Stimulated activated CD4-positive, alpha-beta T cell treated with anti-CD3 and anti-CD28 coated beads, Interleukin-12 subunit alpha, Interleukin-12 subunit beta, amount 100 ng/mL, for 4 hours (primary cell): ENCODE results near the gene HOXB13.

Source experiments
- DNase-seq: peaks from one replicate; pipeline ENCODE4 v3.0.0-alpha.2; 2020

Gene HOXB13

DNA sequence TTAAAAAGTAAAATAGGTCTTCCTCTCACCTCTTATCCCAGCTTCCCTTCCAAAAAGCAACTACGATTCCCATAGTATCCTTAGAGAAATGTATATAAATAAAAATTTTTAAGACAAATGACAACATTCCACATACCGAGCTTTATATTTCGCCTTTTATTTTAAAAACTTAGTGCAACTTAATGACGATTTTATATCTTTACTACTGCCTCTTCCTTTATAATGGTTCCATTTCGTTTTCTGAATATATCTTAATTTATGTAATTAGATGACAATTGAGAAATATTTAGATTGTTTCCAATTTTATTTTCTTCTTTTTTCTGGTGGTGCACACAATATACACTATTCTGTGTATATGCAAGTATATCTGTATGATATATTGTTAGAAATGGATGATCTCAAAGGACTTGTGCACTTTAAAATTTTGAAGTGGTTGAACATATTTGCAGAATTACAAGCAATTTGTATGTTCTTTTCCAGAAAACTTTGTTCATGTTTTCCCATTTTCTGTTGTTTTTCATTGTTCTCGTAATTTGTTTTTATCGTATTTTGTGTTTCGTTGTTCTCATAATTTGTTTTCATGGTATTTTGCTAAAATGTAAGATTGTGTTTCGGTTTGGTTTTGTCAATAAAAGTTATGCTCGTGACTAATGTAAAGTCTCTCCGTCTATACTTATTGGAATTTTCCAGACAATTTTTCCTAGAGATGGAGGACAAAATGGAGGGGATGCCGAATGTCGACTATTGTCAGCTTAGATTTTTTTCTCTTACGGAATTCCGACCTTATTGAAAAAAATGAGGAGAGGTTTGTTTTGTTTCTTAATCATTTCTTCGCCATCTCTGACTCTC lies 20.4 kb upstream of the HOXB13 start:
- DNase-seq: no peak

DNA sequence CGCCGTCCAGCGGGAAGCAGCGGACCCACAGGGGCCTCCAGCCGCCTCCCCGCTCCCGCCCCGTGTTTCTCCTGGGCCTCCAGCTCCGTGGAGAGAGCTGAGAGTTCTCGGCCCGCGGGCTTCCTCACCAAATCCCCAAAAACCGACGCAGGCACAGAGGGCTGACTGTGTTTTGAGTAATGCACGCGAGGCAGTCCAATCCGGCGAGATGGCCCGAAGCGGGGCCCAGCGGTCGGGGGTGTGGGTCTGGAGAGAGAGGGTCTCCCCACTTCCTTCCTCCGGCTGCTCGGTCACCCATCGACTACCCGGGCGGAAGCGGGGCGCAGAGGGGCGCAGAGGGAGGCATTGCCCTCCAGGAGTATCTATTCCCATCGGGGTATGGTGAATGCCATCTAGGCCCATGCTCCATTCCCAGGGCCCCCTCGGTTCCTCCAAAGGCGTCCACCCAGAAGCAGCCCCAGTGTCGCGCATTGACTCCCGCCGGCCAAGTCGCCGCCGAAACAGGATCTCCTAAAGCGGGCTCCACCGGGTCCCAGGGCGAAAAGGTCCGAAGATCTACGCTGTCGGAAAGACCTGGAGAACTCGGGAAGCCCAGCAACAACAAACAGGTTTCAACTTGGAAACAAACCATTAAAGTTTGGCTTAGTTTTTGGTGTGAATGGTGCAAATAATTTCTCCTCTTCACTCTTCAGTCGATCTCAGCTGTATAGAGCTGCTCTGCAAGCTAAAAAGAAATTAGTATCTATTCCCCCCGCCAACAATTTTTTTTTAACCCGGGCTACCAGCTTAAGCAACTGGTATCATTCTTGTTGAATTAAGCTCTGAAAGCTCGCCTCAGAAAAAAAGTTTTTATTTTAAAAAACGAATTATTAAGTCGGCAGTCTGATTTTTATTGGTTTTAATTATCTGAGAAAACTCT lies 19.2 kb upstream of the HOXB13 start:
- no peak for DNase-seq

DNA sequence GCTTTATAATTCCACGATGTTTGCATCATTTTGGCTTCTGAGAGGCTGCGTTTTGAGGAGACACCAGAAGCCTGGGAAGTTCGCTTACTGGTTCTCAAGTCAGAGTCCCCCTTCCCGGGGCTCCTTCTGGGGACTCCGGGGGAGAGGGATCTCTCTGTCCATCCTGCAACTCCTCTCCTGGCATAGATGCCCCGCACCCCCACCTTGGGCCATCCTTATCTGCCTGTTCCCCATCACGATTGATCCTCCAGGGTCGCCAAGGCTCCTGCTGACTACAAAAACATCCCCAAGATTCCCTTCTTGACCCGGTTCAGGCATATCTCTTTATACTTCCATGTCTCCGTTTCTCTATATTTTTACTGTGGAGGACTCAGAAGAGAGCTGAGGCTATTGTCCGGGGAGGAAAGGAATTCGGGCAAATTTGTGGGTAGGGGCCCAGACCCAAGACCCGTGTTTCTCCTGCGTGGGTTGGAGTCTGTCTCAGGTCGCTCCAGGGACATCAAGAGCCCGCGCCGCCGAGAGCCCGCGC lies 18.4 kb upstream of the HOXB13 start:
- no peak for DNase-seq

DNA sequence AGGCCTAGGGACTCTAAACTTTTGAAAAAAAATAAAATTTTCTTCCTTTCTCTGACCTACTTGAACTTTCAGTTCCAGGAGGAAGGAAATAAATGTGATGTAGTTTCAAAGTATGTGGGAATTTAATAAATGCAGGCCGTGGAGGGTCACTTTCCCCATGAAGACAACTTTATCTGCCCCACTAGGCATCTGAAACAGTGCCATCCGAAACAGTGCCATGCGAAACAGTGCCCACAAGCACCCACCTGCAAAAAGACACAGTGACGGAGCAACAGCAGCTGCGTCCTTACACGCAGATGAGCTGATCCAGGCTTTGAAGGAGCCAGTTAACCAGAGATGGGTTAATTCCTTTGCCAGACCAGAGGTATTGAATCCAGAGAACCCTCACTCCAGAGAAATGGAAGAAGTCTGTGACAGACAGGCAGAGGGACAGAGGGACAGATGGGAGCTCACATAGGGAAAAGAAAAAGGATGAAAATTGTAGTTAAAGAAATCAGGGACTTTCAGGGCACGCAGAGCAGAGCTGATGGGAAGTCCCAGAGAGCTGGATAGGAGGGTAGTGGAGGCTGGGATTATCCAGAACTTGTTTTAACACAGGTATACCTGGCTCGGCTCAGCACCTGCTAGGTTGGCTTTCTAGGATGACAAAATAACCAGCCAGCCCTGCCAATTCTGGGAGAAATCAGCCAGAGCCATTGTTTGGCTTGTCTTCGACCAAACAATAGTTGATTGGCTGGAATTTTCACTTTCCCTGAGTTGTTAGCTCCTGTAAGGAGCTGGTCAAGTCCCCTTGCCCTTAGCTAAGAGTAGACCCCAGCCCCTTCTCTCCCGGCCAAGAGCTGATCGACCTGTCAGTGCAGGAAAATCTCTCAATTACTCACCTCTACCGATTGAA lies 17.1 kb upstream of the HOXB13 start:
- DNase-seq: no peak

DNA sequence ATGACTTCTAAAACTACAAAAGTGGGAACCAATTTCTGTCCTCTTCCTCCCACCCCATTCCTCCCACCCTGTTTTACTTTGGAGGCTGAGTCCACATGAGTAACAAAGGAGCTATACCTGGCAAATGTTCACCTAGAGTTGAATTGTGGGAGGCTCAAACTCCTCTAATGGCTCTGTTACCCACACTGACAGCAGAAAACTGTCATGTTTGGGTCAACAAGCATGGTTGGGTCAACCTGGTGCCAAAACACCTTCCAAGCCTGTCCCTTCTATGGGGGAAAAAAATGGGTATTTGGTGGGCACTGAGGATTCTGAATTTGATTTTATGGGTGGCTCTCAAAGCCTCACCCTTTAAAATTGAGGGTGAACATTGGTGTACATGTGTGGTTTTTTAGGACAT lies 12.0 kb upstream of the HOXB13 start:
- no peak for DNase-seq

DNA sequence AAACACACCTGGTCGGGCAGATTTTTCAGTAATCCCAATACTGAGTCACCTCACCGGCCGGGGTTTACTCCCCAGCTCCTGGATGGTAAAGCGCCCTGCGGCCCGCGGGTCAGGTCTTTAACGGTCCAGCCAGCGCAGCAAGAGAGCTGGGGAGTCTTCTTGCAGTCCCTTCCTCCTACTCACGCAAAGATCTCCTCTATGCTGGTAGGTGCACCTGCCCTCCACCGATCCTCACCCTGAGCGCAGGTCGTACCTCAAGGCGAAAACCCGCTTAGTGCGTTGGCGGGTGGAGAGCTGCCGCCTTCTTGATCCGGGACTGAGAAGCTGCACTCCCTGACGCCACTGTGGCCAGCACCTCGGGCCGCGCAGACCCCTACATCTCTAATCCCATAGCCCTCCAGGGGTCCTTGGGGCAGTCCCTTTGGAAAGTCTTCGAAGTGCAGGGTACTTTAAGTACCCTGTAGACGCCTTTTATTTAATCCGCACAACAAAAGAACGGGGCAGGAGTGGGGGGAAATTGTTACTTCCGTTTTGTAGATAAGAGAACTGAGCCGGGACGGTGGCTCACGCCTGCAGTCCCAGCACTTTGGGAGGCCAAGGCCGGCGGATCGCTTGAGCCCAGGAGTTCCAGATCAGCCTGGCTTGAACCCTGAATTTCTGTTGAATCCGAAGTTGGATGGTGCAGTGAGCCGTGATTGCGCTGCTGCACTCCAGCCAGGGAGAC lies 10.4 kb upstream of the HOXB13 start:
- no peak for DNase-seq

DNA sequence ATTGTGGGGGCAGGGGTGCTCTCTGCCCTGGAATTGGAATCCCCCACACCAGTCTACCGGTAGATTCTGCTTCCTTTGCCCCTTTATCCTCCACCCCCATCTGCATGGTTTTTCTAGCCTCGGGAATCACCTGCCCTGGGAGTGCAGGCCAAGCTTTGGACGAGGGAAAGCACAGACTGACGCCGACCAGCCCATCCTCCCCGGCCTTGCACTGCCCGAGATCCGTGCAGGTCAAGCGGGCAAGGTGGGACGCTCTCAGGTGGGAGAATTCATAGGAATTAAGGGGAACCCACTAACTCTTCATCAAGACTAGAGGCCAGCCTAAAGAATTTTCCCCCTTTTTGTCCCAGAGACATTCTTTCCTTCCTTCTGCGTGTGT lies 9.9 kb upstream of the HOXB13 start:
- DNase-seq: no peak

DNA sequence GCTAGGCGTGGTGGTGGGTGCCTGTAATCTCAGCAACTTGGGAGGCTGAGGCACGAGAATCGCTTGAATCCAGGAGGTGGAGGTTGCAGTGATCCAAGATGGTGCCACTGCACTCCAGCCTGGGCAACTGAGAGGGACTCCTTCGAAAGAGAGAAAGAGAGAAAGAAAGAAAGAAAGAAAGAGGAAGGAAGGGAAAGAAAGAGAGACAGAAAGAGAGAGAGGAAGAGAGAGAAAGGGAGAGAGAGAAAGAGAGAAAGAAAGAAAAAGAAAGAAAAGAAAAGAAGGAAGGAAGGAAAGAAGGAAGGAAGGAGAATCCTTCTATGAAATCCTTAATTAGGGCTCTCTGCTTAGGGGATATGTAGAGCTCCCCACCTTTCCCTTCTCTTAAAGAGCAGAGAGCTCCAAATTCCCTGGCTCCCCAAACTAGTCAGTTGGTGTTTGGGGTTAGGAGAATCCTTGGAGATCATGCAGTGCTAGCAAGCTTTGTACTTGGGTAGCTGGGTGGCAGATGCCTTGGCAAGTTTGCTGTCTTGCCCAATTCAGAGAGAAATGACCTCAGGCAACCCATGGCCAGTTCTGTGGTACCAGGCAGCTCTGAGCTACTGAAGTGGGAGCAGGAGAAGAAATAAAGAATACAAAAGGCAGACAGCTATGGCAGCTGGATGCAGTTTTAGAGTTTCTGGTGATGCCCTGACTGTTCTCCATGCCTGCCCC lies 8.9 kb upstream of the HOXB13 start:
- DNase-seq: no peak

DNA sequence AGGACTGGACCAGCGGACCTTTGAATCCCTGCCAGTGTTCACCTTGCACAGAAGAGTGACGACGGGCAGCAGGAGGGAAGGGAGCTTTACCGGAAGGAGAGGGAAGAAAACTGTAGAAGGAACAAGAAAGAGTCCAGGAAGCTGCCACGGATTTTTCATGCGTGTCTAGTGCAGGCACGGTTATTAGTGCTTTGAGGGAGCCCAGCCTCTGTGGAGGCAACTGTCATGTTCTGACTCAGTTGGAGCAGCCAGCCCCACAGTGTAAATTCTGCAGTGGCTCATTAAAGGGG lies 6.5 kb upstream of the HOXB13 start:
- DNase-seq: no peak

DNA sequence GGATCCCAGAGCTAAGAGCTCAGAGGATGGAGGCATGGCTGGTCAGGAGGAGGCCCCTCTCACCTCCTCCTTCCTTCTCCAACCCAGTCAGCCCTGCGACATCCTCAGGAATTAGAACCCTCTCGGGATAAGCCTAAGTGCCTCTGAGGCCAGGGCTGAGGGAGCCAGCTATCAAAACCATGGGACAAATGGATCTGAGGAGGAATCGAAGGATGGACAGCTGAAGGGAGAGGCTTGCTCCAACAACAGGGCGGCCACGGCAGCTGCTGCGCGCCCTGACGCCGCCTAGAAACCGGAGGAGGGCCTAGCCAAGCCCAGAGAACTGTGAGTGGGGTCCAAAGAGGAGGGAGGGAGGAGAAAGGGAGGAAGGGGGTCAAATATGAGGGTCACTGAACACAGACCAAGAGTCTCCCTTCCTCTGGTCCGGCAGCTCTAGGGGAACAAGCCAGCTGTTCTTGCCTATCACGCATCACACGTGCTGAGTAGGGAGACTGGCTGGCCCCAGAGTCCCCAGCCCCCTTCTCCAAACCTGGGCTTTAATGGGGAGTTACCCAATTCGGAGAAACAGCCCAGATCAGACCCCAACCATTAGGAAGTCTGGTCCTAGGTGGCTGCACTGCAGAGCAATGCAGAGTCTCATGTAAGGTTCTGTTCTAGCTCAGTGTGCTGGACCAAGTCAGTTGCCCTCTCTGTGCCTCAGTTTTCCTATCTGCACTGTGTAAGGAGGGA lies 5.9 kb upstream of the HOXB13 start:
- no peak for DNase-seq

DNA sequence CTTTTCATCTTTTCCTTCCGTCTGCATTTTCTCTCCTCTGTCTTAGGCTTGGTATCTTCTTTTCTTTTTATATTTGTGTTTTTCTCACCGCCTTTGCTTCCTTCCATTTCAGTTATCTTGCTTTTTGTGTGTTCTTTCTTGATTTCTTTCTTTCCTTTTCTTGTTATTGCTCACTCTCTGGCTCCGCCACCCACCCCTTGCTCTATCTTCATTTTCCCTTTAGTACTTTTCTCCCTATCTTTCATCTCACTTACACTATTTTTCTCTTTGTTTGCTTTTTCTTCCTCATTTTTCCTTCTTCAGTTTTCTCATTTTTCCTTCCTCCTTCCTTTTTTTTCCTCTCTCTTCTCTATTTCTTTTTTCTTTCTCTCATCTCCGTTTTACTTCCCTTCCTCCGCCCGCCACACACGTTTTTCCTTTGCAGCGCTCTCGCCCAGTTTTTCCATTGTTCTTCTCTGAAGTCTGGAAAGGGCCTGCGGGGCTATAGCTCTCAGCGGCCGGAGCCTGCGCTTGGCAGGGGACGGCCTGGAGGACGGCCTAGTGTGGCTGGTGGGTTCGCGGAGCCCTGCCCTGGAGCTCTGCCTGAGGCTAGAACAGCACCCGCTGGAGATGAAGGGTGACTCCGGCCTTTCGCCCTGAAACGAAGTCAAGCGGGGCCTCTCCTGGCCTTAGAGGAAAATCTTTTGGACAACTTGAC lies 5.2 kb upstream of the HOXB13 start:
- DNase-seq: no peak

DNA sequence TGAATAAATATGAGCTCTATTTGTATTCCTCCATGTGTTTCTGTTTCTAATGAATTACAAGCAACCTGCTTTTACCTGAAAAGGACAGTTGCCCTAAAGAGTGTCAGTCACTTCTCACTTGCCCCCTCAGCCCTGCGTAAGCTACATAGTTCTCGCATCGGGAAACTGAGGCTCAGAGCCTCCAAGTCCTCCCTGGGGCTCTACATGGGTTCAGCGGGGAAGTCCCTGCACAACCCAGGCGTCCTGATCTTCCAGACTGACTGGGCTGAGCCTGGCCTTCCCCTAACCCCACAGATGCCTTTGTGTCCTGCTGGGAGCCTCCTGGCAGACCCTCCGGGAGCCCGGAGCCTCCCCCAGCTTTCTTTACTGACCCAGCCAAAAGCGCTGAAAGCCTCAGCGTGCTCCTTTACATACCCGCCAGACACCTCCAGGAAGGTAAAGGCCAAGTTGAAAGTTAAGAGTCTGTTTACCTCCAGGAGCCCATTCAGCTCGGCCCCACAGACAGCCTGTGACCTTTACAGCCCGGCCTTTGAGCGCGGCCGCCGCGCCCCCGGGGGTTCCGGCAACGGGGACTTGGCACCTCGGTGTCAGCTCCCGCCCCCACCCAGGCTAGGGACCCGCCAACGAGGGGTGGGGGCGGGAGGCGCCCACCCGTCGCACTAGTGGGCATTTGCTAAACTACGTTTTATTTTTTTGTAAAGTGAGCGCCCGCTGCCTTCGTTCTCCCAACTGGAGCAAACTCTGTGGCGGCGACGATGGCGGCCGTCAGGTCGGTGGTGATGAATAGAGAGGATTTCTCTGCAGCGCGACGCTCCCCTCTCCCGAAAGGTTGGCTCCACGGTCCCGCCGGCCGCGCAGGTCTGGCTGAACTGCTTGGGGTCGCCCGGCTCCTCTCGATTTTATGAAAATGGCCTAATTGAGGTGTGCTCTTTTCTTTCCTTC lies 4.4 kb upstream of the HOXB13 start:
- DNase-seq: no peak

DNA sequence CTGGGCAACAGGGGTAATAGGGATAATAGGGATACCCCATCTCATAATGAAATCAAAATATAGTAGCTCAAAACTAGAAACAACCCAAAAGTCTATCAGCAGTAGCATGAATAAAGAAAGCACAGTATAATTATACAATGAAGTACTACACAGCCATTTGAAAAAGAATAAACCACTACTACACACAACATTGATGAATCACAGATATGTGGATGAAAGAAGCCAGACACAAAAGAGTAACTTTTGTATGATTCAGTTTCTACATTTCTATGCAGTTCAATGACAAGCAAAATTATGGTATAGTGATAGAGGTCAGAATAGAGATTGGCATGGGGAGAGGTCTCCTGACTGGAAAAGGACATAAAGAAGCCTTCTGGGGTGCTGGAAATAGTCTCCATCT lies 2.8 kb upstream of the HOXB13 start:
- DNase-seq: no peak

DNA sequence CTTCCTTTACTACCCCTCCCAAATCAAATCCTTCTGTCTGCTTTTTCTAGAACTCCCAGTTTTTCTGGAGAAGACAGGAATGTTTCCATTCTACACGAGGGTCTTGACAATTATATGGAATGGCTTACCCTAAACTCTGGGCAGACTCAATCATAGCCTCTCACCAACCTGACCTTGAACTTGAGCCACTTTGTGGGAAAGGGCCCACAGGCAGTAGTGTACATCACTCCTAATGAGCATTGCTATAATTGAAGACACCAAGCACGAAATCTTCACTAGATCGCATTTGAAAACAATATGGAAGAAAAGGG lies 1.6 kb upstream of the HOXB13 start:
- DNase-seq: no peak

DNA sequence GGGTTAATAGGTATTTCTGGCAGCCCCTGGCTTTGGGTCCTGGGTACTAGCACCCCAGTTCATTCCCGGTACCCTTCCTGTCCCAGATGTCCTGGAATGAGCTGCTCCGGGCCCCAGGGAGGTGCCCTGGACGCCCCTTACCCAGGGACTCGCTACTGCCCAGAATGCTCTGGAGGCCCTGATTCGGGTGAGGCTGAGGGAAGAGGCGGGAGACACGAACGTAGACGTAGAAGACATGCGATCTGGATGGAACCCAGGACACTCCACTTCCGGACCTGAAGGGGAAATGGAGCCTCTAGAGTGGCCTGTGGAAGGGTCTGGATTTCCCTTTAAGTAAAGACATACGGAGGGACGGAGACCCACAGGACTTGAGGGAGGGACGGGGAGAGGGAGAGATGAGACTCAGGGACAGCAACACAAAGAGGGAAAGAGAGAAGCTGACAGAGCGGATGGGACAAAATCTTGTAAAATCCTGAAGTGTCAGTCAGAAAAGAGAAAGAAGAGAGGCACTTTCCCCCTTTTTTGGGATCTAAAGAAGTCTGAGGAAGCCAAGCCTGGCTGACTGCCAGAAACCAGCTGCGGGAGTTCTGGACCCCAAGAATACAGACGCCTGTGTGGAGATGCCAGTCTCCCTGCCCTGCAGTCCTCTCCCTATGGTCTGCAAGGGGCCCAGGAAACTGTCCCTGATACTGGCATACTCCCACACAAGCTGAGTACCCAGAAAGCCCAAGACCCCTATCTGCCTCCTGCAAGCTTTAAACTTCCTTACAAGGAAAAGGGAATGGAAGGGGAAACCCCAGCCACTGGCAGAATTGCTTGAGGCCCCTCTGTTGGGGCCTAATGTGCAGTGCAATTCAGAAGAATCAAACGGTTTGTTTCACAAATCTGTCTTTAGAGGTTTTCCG lies 1.0 kb upstream of the HOXB13 start:
- no peak for DNase-seq

DNA sequence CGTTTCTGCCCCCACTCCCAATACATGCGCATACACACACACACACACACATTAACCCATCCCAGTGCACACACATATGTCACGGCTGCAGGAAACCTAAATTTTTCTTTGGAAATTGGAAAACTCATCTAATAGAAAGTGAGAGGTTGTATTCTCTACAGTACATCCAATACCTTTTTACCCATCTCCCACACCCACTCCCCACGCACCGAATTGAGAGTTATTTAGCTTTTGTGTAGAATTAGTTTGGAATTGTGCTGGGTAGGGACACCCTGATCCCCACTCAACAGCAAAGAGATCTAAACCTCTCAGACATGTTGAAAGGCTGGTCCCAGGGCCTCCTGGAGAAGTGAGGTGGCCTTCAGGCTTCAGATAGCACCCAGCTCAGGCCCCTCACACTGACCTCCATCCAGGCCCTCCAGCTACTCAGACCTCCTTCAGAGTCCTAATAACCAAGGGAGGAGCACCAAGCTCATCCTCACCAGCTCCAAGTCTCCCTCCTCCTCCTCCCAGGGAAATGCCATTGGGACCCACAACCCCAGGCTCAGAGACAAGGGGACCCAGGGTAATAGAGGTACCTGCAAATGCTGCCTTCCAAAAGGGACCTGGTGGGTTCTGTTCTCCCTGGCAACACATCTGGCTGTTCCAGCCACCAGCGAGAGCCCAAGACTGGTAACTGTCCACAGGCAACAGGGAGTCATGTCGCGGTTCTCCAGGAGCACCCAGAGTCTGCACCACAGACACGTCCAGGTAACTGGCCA lies 955 bp downstream of the HOXB13 start:
- no peak for DNase-seq

DNA sequence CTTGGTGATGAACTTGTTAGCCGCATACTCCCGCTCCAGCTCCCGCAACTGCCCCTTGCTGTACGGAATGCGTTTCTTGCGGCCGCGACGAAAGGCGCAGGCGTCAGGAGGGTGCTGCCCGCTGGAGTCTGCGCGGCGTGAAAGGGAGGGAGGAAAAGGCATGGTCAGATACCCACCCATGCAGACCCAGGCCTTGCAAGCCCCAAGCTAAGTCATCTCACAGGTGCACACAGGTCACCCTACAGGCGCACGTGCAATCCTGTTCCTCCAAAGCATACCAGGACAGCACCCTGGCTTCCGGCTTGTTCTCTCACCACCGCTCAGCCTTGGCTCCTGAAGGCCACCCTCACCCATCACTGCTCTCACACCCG lies 1.6 kb downstream of the HOXB13 start:
- DNase-seq: no peak
